MM.1S (cell line): ENCODE data around the gene HPSE2.

Experiments
- DNase-seq: peaks from one replicate; pipeline ENCODE4 v3.0.0-alpha.2; 2015
- H2AFZ ChIP-seq: fragments of 300-600 bp; sonication (generic); 2 replicates; pipeline ENCODE4 v1.6.0; 2016; ENCODE audit warnings: antibody characterized with exemption, low read length
- H3F3A ChIP-seq: fragments of 300-600 bp; sonication (generic); 2 replicates; pipeline ENCODE4 v1.6.1; 2016; ENCODE audit warnings: mild to moderate bottlenecking, antibody characterized with exemption, low read length, moderate library complexity, mixed read lengths; ENCODE audit not compliant: insufficient read depth
- H3K27ac ChIP-seq: fragments of 300-600 bp; sonication (generic); 2 replicates; pipeline ENCODE4 v1.5.1; 2016; ENCODE audit warnings: mild to moderate bottlenecking, low read length
- H3K27me3 ChIP-seq: fragments of 300-600 bp; sonication (generic); replicated peaks from 2 replicates; pipeline ENCODE4 v1.6.0; 2016; ENCODE audit warnings: low read length; ENCODE audit not compliant: insufficient read depth
- H3K36me3 ChIP-seq: fragments of 300-600 bp; sonication (generic); replicated peaks from 2 replicates; pipeline ENCODE4 v1.6.1; 2016; ENCODE audit warnings: mild to moderate bottlenecking, low read length, mixed read lengths; ENCODE audit not compliant: insufficient read depth
- H3K4me1 ChIP-seq: fragments of 300-600 bp; sonication (generic); 2 replicates; pipeline ENCODE4 v1.6.1; 2016; ENCODE audit warnings: low read length, mixed read lengths
- H3K4me2 ChIP-seq: fragments of 300-600 bp; sonication (generic); 2 replicates; pipeline ENCODE4 v1.6.0; 2016; ENCODE audit warnings: low read depth, low read length
- H3K4me3 ChIP-seq: fragments of 300-600 bp; sonication (generic); 2 replicates; pipeline ENCODE4 v1.5.1; 2016; ENCODE audit warnings: low read length, mixed read lengths
- H3K79me2 ChIP-seq: fragments of 300-600 bp; sonication (generic); 2 replicates; pipeline ENCODE4 v1.6.1; 2016; ENCODE audit warnings: mixed run types, low read length, mixed read lengths
- H3K9ac ChIP-seq: fragments of 300-600 bp; sonication (generic); 2 replicates; pipeline ENCODE4 v1.6.1; 2016; ENCODE audit warnings: low read length, mixed read lengths
- H3K9me2 ChIP-seq: fragments of 300-600 bp; sonication (generic); replicated peaks from 2 replicates; pipeline ENCODE4 v1.6.1; 2016; ENCODE audit warnings: mild to moderate bottlenecking, low read length, mixed read lengths; ENCODE audit not compliant: insufficient read depth
- H3K9me3 ChIP-seq: fragments of 300-600 bp; sonication (generic); replicated peaks from 2 replicates; pipeline ENCODE4 v1.6.1; 2016; ENCODE audit warnings: mild to moderate bottlenecking, low read length, mixed read lengths; ENCODE audit not compliant: insufficient read depth
- H4K20me1 ChIP-seq: fragments of 300-600 bp; sonication (generic); 2 replicates; pipeline ENCODE4 v1.6.1; 2016; ENCODE audit warnings: mild to moderate bottlenecking, low read length, moderate library complexity, mixed read lengths; ENCODE audit not compliant: insufficient read depth
- EZH2 ChIP-seq: fragments of 300-600 bp; sonication (generic); optimal IDR thresholded peaks from 2 replicates; pipeline ENCODE3; 2017; ENCODE audit warnings: low read depth, mild to moderate bottlenecking, antibody characterized with exemption, low read length, mixed read lengths
- EZH2phosphoT487 ChIP-seq: fragments of 300-600 bp; sonication (generic); IDR thresholded peaks from 2 replicates; pipeline ENCODE4 v1.6.1; 2018; ENCODE audit warnings: antibody characterized with exemption, low read length
- TF ChIP-seq, protein P1 (sequence below): fragments of 300-600 bp; sonication (generic); IDR thresholded peaks from 2 replicates; pipeline ENCODE4 v1.5.1; 2016; ENCODE audit warnings: antibody characterized with exemption, low read length, mixed read lengths

HPSE2 gene

DNA sequence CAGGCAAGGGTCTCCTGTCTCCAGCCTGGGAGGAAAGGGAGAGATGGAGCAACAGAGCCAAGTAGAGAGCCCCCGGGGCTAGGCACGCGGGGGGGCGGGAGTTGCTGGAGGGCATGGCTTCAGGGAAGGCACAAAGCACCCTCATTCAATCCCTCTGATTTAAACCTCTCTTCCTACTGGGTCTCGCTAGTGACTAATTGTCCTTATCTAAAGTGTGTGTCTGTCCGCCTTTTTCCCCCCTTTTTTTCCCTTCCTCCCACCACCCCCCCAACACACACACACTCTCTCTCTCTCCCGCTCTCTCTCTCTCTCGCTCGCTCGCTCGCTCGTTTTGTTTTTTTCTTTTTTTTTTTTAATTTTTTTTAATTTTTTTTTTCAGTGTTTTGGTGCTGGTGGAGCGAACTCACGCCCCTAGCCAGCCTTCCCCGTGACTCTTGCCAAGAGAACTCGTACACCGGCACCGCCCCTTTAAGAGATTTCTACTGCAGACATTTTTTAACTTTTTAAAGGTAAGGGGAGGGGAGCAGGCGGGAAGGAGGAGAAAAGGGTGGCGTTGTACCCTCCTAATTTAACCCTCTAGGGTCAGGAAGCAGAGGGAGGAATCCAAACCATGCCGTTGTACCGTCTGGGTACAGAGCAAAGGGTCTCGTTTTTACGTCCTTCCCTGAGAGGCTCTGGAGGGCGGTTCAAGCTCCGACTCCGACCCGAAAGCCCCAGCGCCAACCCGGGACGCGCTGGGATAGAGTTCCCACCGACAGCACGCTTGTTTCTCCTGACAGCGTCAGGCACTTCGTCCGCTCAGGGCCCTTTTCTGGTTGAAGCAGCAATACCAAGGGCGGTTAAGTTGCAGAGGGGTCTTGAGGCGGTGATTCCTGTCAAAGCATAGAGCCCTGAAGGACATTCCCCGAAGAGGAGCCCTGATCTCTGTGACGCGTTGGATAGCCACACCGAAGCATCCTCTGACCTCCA lies at the start of gene HPSE2:
HPSE2 (minus strand) TSS at position 195 of the 969 bp plus-strand sequence.
- H3K79me2 ChIP-seq, result no peaks in the 10 kb centered on the region
- no peak for DNase-seq
- H3K27ac ChIP-seq, result no peak within 1 kb of the TSS
- H2AFZ ChIP-seq, result peak within 1 kb of the TSS; percentile 91
- peak within 1 kb of the TSS; percentile 59; the same call in 1 of the 2 replicates for H3K9ac ChIP-seq
- H3K36me3 ChIP-seq, result no peaks in the 10 kb centered on the region
- peak within 1 kb of the TSS; percentile 71 for H3K4me3 ChIP-seq
- H3K4me1 ChIP-seq, result peaks cover 6% of the 10 kb centered on the region; the same call in 1 of the 2 replicates
- H3K9me3 ChIP-seq, result no peaks in the 10 kb centered on the region
- H3F3A ChIP-seq, result peaks cover 9% of the 10 kb centered on the region; the same call in 1 of the 2 replicates
- no peak for TF ChIP-seq EZH2
- TF ChIP-seq, protein P1, sequence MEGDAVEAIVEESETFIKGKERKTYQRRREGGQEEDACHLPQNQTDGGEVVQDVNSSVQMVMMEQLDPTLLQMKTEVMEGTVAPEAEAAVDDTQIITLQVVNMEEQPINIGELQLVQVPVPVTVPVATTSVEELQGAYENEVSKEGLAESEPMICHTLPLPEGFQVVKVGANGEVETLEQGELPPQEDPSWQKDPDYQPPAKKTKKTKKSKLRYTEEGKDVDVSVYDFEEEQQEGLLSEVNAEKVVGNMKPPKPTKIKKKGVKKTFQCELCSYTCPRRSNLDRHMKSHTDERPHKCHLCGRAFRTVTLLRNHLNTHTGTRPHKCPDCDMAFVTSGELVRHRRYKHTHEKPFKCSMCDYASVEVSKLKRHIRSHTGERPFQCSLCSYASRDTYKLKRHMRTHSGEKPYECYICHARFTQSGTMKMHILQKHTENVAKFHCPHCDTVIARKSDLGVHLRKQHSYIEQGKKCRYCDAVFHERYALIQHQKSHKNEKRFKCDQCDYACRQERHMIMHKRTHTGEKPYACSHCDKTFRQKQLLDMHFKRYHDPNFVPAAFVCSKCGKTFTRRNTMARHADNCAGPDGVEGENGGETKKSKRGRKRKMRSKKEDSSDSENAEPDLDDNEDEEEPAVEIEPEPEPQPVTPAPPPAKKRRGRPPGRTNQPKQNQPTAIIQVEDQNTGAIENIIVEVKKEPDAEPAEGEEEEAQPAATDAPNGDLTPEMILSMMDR, result no peak
- TF ChIP-seq EZH2phosphoT487, result no peak
- no peaks in the 10 kb centered on the region for H3K9me2 ChIP-seq
- H3K27me3 ChIP-seq, result peaks cover 5% of the 10 kb centered on the region; the same call in 1 of the 2 replicates
- peak within 1 kb of the TSS; percentile 98 for H3K4me2 ChIP-seq
- no peaks in the 10 kb centered on the region for H4K20me1 ChIP-seq

DNA sequence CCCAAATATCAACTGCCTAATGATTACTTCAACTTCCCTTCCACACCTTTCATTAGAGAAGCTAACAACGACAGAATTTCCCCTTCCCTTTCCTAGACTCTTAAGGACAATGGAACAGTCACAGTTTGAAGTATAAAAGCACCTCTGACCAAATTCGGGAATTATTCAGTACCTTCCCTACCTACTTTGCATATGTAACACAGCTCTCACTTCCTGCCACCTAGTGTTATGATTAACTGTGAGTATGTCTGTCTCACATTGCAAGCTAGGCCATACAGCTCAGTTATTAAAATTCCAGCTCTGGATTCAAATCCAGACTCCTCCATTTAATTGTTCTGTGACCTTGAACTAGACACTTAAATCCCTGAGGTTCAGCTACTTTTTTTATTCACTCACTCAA lies 44.8 kb upstream of the HPSE2 start:
- Histone ChIP-seq H3K27ac (no peak overlapping the region), H3F3A (no peaks in the 10 kb centered on the region), H3K4me1 (no peaks in the 10 kb centered on the region), H3K9me3 (no peaks in the 10 kb centered on the region), H3K79me2 (no peaks in the 10 kb centered on the region), H3K27me3 (no peaks in the 10 kb centered on the region), H2AFZ (no peak overlapping the region), H4K20me1 (no peaks in the 10 kb centered on the region), H3K9ac (no peak overlapping the region), H3K4me2 (no peak overlapping the region), H3K9me2 (no peaks in the 10 kb centered on the region), H3K4me3 (no peak overlapping the region), H3K36me3 (no peaks in the 10 kb centered on the region)
- TF ChIP-seq EZH2, result no peak
- TF ChIP-seq, protein P1, result no peak
- TF ChIP-seq EZH2phosphoT487, result no peak
- DNase-seq, result no peak

DNA sequence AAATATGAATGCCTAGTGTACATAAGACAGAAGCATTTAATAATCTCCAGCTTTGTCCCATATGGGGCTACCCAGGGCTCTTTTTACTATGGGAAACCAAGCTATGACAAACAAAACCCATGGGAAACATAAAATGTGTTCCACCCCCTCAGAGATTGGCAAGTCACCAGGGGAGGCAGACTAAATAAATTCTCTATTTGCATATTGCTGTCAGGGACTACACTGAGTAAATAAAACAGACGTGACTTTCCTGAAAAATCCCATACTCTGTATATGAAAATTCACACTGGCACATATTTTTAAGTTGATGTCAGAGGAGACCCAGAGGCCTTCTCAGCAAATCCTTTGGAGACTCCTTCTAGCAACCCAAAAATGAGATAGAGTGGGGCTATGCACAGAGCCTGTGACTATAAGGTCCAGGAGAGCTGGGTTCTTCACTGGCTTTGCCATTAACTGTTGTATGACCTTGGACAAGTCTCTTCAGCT lies 44.0 kb upstream of the HPSE2 start:
- Histone ChIP-seq H3K27ac (no peak overlapping the region), H3K9me3 (no peaks in the 10 kb centered on the region), H3K4me2 (no peak overlapping the region)

More for the DNA sequence above, 44.0 kb upstream of the HPSE2 start:
- Histone ChIP-seq H3K4me1 (no peaks in the 10 kb centered on the region), H3K4me3 (no peak overlapping the region), H3K9me2 (no peaks in the 10 kb centered on the region), H3K9ac (no peak overlapping the region), H3K27me3 (no peaks in the 10 kb centered on the region), H2AFZ (no peak overlapping the region), H3F3A (no peaks in the 10 kb centered on the region), H4K20me1 (no peaks in the 10 kb centered on the region), H3K36me3 (no peaks in the 10 kb centered on the region), H3K79me2 (no peaks in the 10 kb centered on the region)
- TF ChIP-seq, protein P1, result no peak
- TF ChIP-seq EZH2 (no peak), EZH2phosphoT487 (no peak)
- DNase-seq, result no peak
